Neuronal stem cell (in vitro differentiated cells): ENCODE results near the gene CNTF.

Experiments
- DNase-seq: peaks from one replicate; pipeline ENCODE4 v3.0.0-alpha.2; 2013; ENCODE audit warnings: low spot score
- H2AFZ ChIP-seq: one replicate; pipeline ENCODE4 v1.6.1; 2013; ENCODE audit warnings: mild to moderate bottlenecking, low read length, inconsistent platforms
- H2AK5ac ChIP-seq: 2 replicates; pipeline ENCODE4 v1.6.1; 2013; ENCODE audit warnings: low read depth, mild to moderate bottlenecking, inconsistent platforms, low read length, moderate library complexity, mixed read lengths
- H2BK120ac ChIP-seq: 2 replicates; pipeline ENCODE4 v1.6.1; 2013; ENCODE audit warnings: low read depth, mild to moderate bottlenecking, inconsistent platforms, low read length, moderate library complexity, mixed read lengths
- H2BK12ac ChIP-seq: one replicate; pipeline ENCODE4 v1.6.1; 2013; ENCODE audit warnings: low read length, inconsistent platforms
- H2BK15ac ChIP-seq: 2 replicates; pipeline ENCODE4 v1.6.1; 2013; ENCODE audit warnings: mild to moderate bottlenecking, low read length, inconsistent platforms, mixed read lengths
- H2BK5ac ChIP-seq: one replicate; pipeline ENCODE4 v1.6.1; 2013; ENCODE audit warnings: inconsistent platforms, mild to moderate bottlenecking, low read length, moderate library complexity
- H3K14ac ChIP-seq: one replicate; pipeline ENCODE4 v1.6.1; 2013; ENCODE audit warnings: low read length, inconsistent platforms
- H3K18ac ChIP-seq: 2 replicates; pipeline ENCODE4 v1.6.1; 2013; ENCODE audit warnings: low read length, inconsistent platforms
- H3K23ac ChIP-seq: 2 replicates; pipeline ENCODE4 v1.6.1; 2013; ENCODE audit warnings: low read depth, mild to moderate bottlenecking, mixed read lengths, low read length, inconsistent platforms; ENCODE audit not compliant: poor library complexity
- H3K27ac ChIP-seq: replicated peaks from 3 replicates; pipeline ENCODE4 v1.5.1; 2013; ENCODE audit warnings: low read length, inconsistent platforms
- H3K27me3 ChIP-seq, 3 experiments: 2 replicates each; pipeline ENCODE4 v1.6.1; 2013; ENCODE audit warnings: low read length in 3 of 3, mild to moderate bottlenecking in 2 of 3, inconsistent platforms in 1 of 3, low read depth in 1 of 3, mixed read lengths in 1 of 3, moderate library complexity in 1 of 3; ENCODE audit not compliant: control insufficient read depth in 3 of 3, insufficient read depth in 3 of 3
- H3K36me3 ChIP-seq, 2 donors: replicated peaks in 1 of 2; 2 replicates each; pipeline ENCODE4 v1.6.1; 2013; ENCODE audit warnings: low read length in 2 of 2; ENCODE audit not compliant: control insufficient read depth in 2 of 2, insufficient read depth in 2 of 2
- H3K4ac ChIP-seq: 2 replicates; pipeline ENCODE4 v1.6.1; 2013; ENCODE audit warnings: inconsistent platforms, mild to moderate bottlenecking, low read length, moderate library complexity
- H3K4me1 ChIP-seq, 2 donors: 1 replicate in 1 of 2; 2 replicates in 1 of 2; pipeline ENCODE4 v1.6.1; 2013; ENCODE audit warnings: low read length in 2 of 2, low read depth in 1 of 2; ENCODE audit not compliant: control insufficient read depth in 2 of 2, insufficient read depth in 1 of 2
- H3K4me2 ChIP-seq: one replicate; pipeline ENCODE4 v1.6.1; 2013; ENCODE audit warnings: mild to moderate bottlenecking, low read length, inconsistent platforms; ENCODE audit not compliant: insufficient read depth, poor library complexity, severe bottlenecking
- H3K4me3 ChIP-seq, 2 donors: 2 replicates each; pipeline ENCODE4 v1.5.1; 2013; ENCODE audit warnings: low read length in 2 of 2, mild to moderate bottlenecking in 2 of 2, inconsistent platforms in 1 of 2, moderate library complexity in 1 of 2
- H3K79me1 ChIP-seq: one replicate; pipeline ENCODE4 v1.6.1; 2013; ENCODE audit warnings: low read depth, mild to moderate bottlenecking, inconsistent platforms, low read length, moderate library complexity
- H3K9ac ChIP-seq: one replicate; pipeline ENCODE4 v1.6.1; 2013; ENCODE audit warnings: mild to moderate bottlenecking, low read depth, low read length, inconsistent platforms; ENCODE audit not compliant: poor library complexity
- H3K9me3 ChIP-seq, 2 donors: replicated peaks in 1 of 2; 2 replicates each; pipeline versions ENCODE3 to v1.6.1; 2013; ENCODE audit warnings: low read length in 2 of 2, mild to moderate bottlenecking in 2 of 2, inconsistent platforms in 1 of 2, low read depth in 1 of 2, mixed read lengths in 1 of 2, moderate library complexity in 1 of 2; ENCODE audit not compliant: control insufficient read depth in 2 of 2, insufficient read depth in 1 of 2
- H4K8ac ChIP-seq: one replicate; pipeline ENCODE4 v1.6.1; 2013; ENCODE audit warnings: low read depth, mild to moderate bottlenecking, inconsistent platforms, low read length, moderate library complexity
- H4K91ac ChIP-seq: one replicate; pipeline ENCODE4 v1.6.1; 2013; ENCODE audit warnings: low read length, low read depth, mild to moderate bottlenecking, inconsistent platforms; ENCODE audit not compliant: poor library complexity
- WGBS, 2 donors: extraction: QIAGEN DNeasy Blood & Tissue Kit; methylation state at CpG; one replicate each; pipeline ENCODE4 v1.1.7; 2013; ENCODE audit warnings: missing lambda C conversion rate in 2 of 2, mixed read lengths in 1 of 2; ENCODE audit not compliant: insufficient read length in 2 of 2, insufficient replicate concordance in 1 of 2; ENCODE audit errors: extremely low coverage in 2 of 2; 5-methylcytosine and 5-hydroxymethylcytosine counted together

The CNTF gene

DNA sequence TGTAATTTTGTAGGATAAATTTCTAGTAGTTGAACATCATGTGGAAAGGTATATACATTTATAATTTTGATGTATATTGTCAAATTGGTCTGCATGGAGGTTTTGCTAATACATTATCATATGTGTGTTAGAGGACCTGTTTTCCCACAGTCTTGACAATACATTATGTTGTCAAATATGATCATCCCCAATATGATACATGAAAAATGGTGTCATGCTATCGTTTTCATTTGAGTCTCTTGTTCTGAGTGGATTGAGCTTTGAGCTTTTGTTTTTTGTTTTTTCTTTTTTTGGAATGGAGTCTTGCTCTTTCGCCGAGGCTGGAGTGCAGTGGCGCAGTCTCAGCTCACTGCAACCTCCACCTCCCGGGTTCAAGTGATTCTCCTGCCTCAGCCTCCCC is 14.1 kb upstream of the CNTF start:
- Histone ChIP-seq H3K9me3 (no peaks in the 10 kb centered on the region), H2AK5ac (no peak overlapping the region), H3K4me3 (no peak overlapping the region), H2BK15ac (no peak overlapping the region), H3K36me3 (peaks cover 12 to 48% of the 10 kb centered on the region in 2 donors), H2BK120ac (no peak overlapping the region), H3K4ac (no peak overlapping the region), H3K79me1 (peaks cover 4% of the 10 kb centered on the region), H3K18ac (no peak overlapping the region), H3K27me3 (no peaks in the 10 kb centered on the region), H3K4me1 (no peaks in the 10 kb centered on the region), H3K14ac (no peak overlapping the region), H3K23ac (no peak overlapping the region), H2BK12ac (no peak overlapping the region), H2AFZ (no peak overlapping the region), H3K27ac (no peak overlapping the region), H4K91ac (no peak overlapping the region), H3K9ac (no peak overlapping the region), H4K8ac (no peak overlapping the region), H2BK5ac (no peak overlapping the region), H3K4me2 (no peak overlapping the region)
- DNase-seq = no peak
- WGBS, 2 donors = no CpG with 5 or more reads among the region's 5 CpGs

DNA sequence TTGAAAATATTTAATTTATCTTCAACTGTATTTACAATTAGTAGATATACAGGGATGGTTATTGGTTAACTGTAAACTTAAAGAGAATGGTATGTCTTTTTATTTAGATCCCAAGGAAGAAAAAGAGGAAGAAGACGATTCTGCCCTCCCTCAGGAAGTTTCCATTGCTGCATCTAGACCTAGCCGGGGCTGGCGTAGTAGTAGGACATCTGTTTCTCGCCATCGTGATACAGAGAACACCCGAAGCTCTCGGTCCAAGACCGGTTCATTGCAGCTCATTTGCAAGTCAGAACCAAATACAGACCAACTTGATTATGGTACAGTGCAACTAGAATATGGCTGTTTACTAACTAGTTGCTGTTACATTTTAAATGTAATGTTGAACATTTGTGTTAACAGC is 12.7 kb upstream of the CNTF start:
- no peak overlapping the region for H3K4me3 ChIP-seq
- H2BK12ac ChIP-seq = no peak overlapping the region
- H3K23ac ChIP-seq = no peak overlapping the region
- H3K18ac ChIP-seq = no peak overlapping the region
- H2BK15ac ChIP-seq = no peak overlapping the region
- no peak overlapping the region for H2AFZ ChIP-seq
- no peaks in the 10 kb centered on the region for H3K9me3 ChIP-seq
- H3K4ac ChIP-seq = no peak overlapping the region
- H3K36me3 ChIP-seq = peaks cover 15 to 62% of the 10 kb centered on the region in 2 donors
- no peak overlapping the region for H3K27ac ChIP-seq
- no peak for DNase-seq
- H2AK5ac ChIP-seq = no peak overlapping the region
- H3K4me2 ChIP-seq = no peak overlapping the region
- WGBS, 2 donors = no CpG with 5 or more reads among the region's 8 CpGs
- H3K79me1 ChIP-seq = peaks cover 2% of the 10 kb centered on the region
- H3K27me3 ChIP-seq = no peaks in the 10 kb centered on the region
- H3K4me1 ChIP-seq = no peaks in the 10 kb centered on the region
- no peak overlapping the region for H3K14ac ChIP-seq
- no peak overlapping the region for H2BK120ac ChIP-seq
- no peak overlapping the region for H3K9ac ChIP-seq
- no peak overlapping the region for H4K8ac ChIP-seq
- no peak overlapping the region for H4K91ac ChIP-seq
- H2BK5ac ChIP-seq = no peak overlapping the region

DNA sequence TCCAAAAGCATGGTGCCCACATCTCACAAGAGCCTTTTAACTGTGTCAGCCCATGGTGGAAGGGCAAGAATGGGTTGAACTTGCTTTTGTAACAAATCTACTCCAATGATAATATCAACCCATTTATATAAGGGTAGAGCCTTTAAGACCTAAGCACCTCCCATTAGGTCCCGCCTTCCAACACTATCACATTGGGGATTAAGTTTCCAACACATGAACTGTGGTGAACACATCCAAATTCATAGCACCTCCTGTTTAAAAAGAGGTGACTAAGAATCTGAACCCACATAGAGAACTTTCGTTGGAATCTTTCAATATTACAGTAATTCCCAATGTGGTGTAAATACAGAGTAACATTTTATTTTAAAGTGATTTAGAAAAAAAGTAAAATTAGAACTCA is 9.2 kb upstream of the CNTF start:
- H2AK5ac ChIP-seq = no peak overlapping the region
- H3K14ac ChIP-seq = no peak overlapping the region
- H2BK5ac ChIP-seq = no peak overlapping the region
- no peak overlapping the region for H2BK120ac ChIP-seq
- H4K8ac ChIP-seq = no peak overlapping the region
- no peak overlapping the region for H3K27ac ChIP-seq
- WGBS, 2 donors = no CpG with 5 or more reads among the region's 2 CpGs
- H4K91ac ChIP-seq = no peak overlapping the region
- H3K4me2 ChIP-seq = no peak overlapping the region
- no peak overlapping the region for H2BK15ac ChIP-seq
- no peak overlapping the region for H3K18ac ChIP-seq
- H3K9ac ChIP-seq = no peak overlapping the region
- no peak overlapping the region for H3K4ac ChIP-seq
- peaks cover 2% of the 10 kb centered on the region for H3K79me1 ChIP-seq
- H3K27me3 ChIP-seq = no peaks in the 10 kb centered on the region
- H3K36me3 ChIP-seq = peaks cover 29 to 92% of the 10 kb centered on the region in 2 donors
- no peak overlapping the region for H2AFZ ChIP-seq
- no peak overlapping the region for H3K4me3 ChIP-seq
- H3K4me1 ChIP-seq = no peaks in the 10 kb centered on the region
- no peaks in the 10 kb centered on the region for H3K9me3 ChIP-seq
- no peak overlapping the region for H3K23ac ChIP-seq
- no peak for DNase-seq
- no peak overlapping the region for H2BK12ac ChIP-seq

DNA sequence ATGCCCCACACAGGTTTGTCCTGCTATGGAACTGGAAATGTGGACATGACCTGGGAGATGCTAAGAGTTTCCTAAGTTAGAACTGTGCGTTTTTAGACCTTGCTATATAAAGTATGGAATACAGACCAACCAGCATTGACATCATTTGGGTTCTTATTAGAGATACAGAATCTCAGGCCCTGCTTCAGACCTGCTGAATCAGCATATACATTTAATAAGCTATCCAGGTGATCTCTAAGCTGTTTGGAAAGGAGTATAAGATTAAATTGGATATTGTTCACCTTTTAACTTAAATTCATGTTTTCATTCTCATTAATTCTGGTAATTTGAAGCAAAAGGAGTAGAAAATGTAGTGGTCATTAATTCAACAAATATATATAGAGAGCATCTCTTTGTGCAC is 6.9 kb upstream of the CNTF start:
- no peak overlapping the region for H3K9ac ChIP-seq
- no peak overlapping the region for H3K4me2 ChIP-seq
- H3K23ac ChIP-seq = no peak overlapping the region
- H2BK12ac ChIP-seq = no peak overlapping the region
- no peak overlapping the region for H3K27ac ChIP-seq
- no peak overlapping the region for H2BK15ac ChIP-seq
- H3K4ac ChIP-seq = no peak overlapping the region
- no peak overlapping the region for H3K4me3 ChIP-seq
- peaks cover 25 to 100% of the 10 kb centered on the region in 2 donors for H3K36me3 ChIP-seq
- no peaks in the 10 kb centered on the region for H3K4me1 ChIP-seq
- no peak overlapping the region for H2AK5ac ChIP-seq
- no peak for DNase-seq
- no peak overlapping the region for H2BK5ac ChIP-seq
- no peak overlapping the region for H4K8ac ChIP-seq
- H2AFZ ChIP-seq = no peak overlapping the region
- no peaks in the 10 kb centered on the region for H3K79me1 ChIP-seq
- no peaks in the 10 kb centered on the region for H3K9me3 ChIP-seq
- no peak overlapping the region for H4K91ac ChIP-seq
- no peaks in the 10 kb centered on the region for H3K27me3 ChIP-seq
- no peak overlapping the region for H2BK120ac ChIP-seq
- no peak overlapping the region for H3K18ac ChIP-seq
- WGBS, 2 donors = no CpG with 5 or more reads among the region's 1 CpG
- no peak overlapping the region for H3K14ac ChIP-seq
